Measurements from ENCODE around the gene SUSD4. TPM values are rescaled to one million over a fixed set of nuclear protein-coding genes. Genes with fewer than 3 reads are reported as not detected.

SUSD4 gene
- total RNA-seq, 5 donors from 2014 or later (not counting 1 experiment from before 2014, with no cell fraction given) = 1.3 to 16.7 (median 6.4) TPM

DNA sequence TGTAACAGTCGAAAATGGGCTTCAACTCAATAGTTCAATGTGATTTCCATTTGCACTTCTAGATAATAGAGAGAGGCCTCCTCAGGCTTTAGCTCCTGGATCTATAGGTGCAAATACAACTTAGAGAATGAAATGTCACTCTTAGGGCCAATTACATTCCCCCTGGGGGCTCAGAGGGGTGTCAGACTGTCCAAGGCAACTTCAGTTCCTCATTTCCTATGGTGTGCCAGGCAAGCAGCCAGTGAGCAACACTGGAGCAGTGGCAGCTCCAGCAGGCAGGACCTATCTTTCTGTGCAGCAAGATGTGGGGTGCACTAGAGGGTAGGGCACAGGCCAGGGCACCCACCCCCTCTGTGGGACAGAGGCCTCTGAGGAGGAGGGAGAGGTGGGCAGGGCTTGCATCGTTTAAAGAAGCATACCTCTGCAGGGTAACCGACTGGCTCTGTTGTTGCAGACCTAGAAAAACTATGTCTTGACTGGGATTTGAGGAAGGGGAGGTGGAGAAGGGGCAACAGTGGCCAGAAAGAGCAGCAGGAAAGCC, 97.3 kb downstream of the SUSD4 start:
- H3K27me3 Mint-ChIP-seq = no peaks in the 10 kb centered on the region
- Histone ChIP-seq H3K4me3 (ENCODE audit: control insufficient read depth in 1 of 2, extremely low read depth in 1 of 2, low read length in 1 of 2) (no peak overlapping the region), H3K4me1 (ENCODE audit: control insufficient read depth in 1 of 2, extremely low read depth in 1 of 2, insufficient read depth in 2 of 2, low read length in 2 of 2) (peaks cover 2 to 5% of the 10 kb centered on the region in 2 experiments), H3K36me3 (ENCODE audit: control insufficient read depth in 2 of 2, extremely low read depth in 1 of 2, insufficient read depth in 1 of 2, low read length in 1 of 2) (no peaks in the 10 kb centered on the region), H3K27me3 (replicated peaks in 1 of 2; ENCODE audit: control insufficient read depth in 2 of 2, extremely low read depth in 1 of 2, insufficient read depth in 2 of 2, low read length in 1 of 2) (no peaks in the 10 kb centered on the region), H3K27ac (ENCODE audit: low read length) (no peak overlapping the region), H3K9me3 (no peaks in the 10 kb centered on the region)
- DNase-seq (no peak), ATAC-seq (replicated peaks in 1 of 4) (no peak)
- no peak overlapping the region for H3K4me3 Mint-ChIP-seq
- ChIA-PET CTCF (no interaction called here), POLR2A (interaction anchor here in 1 of 2 donors (0.8 kb wide), 1 partner anchor 12 kb away, joined by 3 read pairs; no protein-coding TSS in a partner anchor)
- WGBS (ENCODE audit: insufficient coverage) = 38% methylated on average over 2 of the region's 3 CpGs
- H3K27ac Mint-ChIP-seq = no peak overlapping the region
- no peaks in the 10 kb centered on the region for H3K9me3 Mint-ChIP-seq
- H3K36me3 Mint-ChIP-seq = peaks cover 11% of the 10 kb centered on the region
- H3K4me1 Mint-ChIP-seq = peaks cover 3 to 21% (median 10%) of the 10 kb centered on the region in 3 donors

DNA sequence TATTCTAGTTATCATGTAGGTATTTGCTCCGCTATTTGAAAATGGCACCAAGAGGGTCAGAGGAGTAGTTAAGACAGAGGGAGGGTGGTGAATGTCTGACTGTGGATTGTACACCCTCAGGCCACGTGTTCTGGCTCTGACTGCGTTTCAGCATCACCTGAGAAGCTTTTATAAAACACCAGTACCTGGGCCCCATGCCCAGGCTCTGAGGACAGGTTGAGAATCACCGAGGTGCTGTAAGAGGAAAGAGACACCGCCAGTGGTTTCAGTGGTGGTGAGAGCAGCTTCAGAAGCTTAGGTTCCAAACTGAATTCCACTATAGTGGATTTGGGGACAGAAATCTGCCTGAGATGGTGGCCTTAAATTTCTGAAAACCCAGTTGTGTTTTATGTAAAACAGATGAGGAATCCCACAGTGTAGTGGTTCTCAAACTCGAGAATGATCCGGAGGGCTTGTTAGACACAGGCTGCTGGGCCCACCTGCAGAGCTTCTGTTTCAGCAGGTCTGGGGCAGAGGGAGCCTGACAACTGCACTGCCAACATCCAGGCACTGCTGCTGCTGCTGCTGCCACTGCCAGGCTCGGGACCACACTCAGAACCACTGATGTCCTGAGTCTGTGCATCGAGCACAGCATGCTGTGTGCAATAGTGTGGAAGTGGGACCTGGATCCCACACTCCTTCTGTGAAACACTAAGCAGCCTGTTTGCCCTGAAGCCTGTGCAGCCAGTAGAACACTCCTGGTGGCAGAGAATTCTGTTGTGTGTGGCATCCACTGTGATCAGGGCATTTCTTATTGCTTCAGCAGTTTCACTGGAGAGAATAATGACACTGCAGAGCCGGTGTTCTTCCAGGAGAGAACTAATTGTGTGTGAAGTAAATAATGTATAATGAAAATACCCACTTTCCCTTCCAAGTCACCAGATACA, 98.7 kb downstream of the SUSD4 start:
- peaks cover 3 to 21% (median 10%) of the 10 kb centered on the region in 3 donors for H3K4me1 Mint-ChIP-seq
- WGBS (ENCODE audit: insufficient coverage) = 57% methylated on average over 6 of the region's 10 CpGs
- H3K27me3 ChIP-seq (replicated peaks in 1 of 2; ENCODE audit: control insufficient read depth in 2 of 2, extremely low read depth in 1 of 2, insufficient read depth in 2 of 2, low read length in 1 of 2) = no peaks in the 10 kb centered on the region
- CTCF ChIA-PET = no interaction called here
- no peak overlapping the region for H3K4me3 Mint-ChIP-seq
- DNase-seq (no peak), ATAC-seq (replicated peaks in 1 of 4) (no peak)
- H3K27me3 Mint-ChIP-seq = no peaks in the 10 kb centered on the region
- no peak overlapping the region for H3K4me3 ChIP-seq (ENCODE audit: control insufficient read depth in 1 of 2, extremely low read depth in 1 of 2, low read length in 1 of 2)
- POLR2A ChIA-PET = no interaction called here
- no peaks in the 10 kb centered on the region for H3K9me3 Mint-ChIP-seq
- no peaks in the 10 kb centered on the region for H3K36me3 ChIP-seq (ENCODE audit: control insufficient read depth in 2 of 2, extremely low read depth in 1 of 2, insufficient read depth in 1 of 2, low read length in 1 of 2)
- no peaks in the 10 kb centered on the region for H3K9me3 ChIP-seq
- peaks cover 11% of the 10 kb centered on the region for H3K36me3 Mint-ChIP-seq
- no peak overlapping the region for H3K27ac Mint-ChIP-seq
- peaks cover 2 to 5% of the 10 kb centered on the region in 2 experiments for H3K4me1 ChIP-seq (ENCODE audit: control insufficient read depth in 1 of 2, extremely low read depth in 1 of 2, insufficient read depth in 2 of 2, low read length in 2 of 2)
- H3K27ac ChIP-seq (ENCODE audit: low read length) = no peak overlapping the region

DNA sequence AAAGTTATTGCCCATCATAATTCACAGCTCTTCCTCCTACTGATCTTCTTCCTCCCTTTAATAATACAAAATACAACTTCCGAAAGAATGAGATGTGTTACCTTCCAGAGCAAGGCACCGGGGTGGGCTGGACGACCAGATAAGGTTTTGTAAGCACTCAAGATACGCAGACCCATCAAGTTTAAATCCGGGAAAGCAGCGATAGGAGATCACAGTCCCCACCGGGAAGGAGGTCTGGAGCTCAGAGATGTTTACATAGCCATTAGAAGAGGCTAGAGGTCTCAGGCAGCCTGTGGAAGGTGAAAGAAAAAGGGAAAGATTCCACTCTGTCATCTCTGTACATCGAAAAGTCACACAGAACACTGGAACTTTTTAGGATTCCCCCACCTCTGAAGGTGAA, 99.4 kb downstream of the SUSD4 start:
- 87% methylated on average over 3 of the region's 8 CpGs for WGBS (ENCODE audit: insufficient coverage)
- peaks cover 2 to 5% of the 10 kb centered on the region in 2 experiments for H3K4me1 ChIP-seq (ENCODE audit: control insufficient read depth in 1 of 2, extremely low read depth in 1 of 2, insufficient read depth in 2 of 2, low read length in 2 of 2)
- Mint-ChIP-seq H3K36me3 (peaks cover 11% of the 10 kb centered on the region), H3K4me1 (peaks cover 3 to 18% (median 10%) of the 10 kb centered on the region in 3 donors), H3K27me3 (no peaks in the 10 kb centered on the region), H3K27ac (no peak overlapping the region), H3K4me3 (no peak overlapping the region), H3K9me3 (no peaks in the 10 kb centered on the region)
- no peak for DNase-seq
- CTCF ChIA-PET = no interaction called here
- no peaks in the 10 kb centered on the region for H3K9me3 ChIP-seq
- no peak overlapping the region for H3K27ac ChIP-seq (ENCODE audit: low read length)
- no peak overlapping the region for H3K4me3 ChIP-seq (ENCODE audit: control insufficient read depth in 1 of 2, extremely low read depth in 1 of 2, low read length in 1 of 2)
- no peaks in the 10 kb centered on the region for H3K36me3 ChIP-seq (ENCODE audit: control insufficient read depth in 2 of 2, extremely low read depth in 1 of 2, insufficient read depth in 1 of 2, low read length in 1 of 2)
- ATAC-seq (replicated peaks in 1 of 4) = no peak
- no peaks in the 10 kb centered on the region for H3K27me3 ChIP-seq (replicated peaks in 1 of 2; ENCODE audit: control insufficient read depth in 2 of 2, extremely low read depth in 1 of 2, insufficient read depth in 2 of 2, low read length in 1 of 2)
- POLR2A ChIA-PET = no interaction called here

- 100% methylated on average over 1 of the region's 3 CpGs for WGBS (ENCODE audit: insufficient coverage)
- no peak overlapping the region for H3K4me3 ChIP-seq (ENCODE audit: control insufficient read depth in 1 of 2, extremely low read depth in 1 of 2, low read length in 1 of 2)
- POLR2A ChIA-PET = no interaction called here
- H3K9me3 ChIP-seq = no peaks in the 10 kb centered on the region
- ATAC-seq (replicated peaks in 1 of 4) (no peak), DNase-seq (no peak)
- Mint-ChIP-seq H3K27me3 (no peaks in the 10 kb centered on the region), H3K9me3 (no peaks in the 10 kb centered on the region), H3K27ac (no peak overlapping the region), H3K4me1 (peaks cover 0 to 6% (median 0%) of the 10 kb centered on the region in 3 donors), H3K4me3 (no peak overlapping the region), H3K36me3 (peaks cover 13% of the 10 kb centered on the region)
- no peaks in the 10 kb centered on the region for H3K27me3 ChIP-seq (replicated peaks in 1 of 2; ENCODE audit: control insufficient read depth in 2 of 2, extremely low read depth in 1 of 2, insufficient read depth in 2 of 2, low read length in 1 of 2)
- no peaks in the 10 kb centered on the region for H3K4me1 ChIP-seq (ENCODE audit: control insufficient read depth in 1 of 2, extremely low read depth in 1 of 2, insufficient read depth in 2 of 2, low read length in 2 of 2)
- no peak overlapping the region for H3K27ac ChIP-seq (ENCODE audit: low read length)
- CTCF ChIA-PET = no interaction called here
- H3K36me3 ChIP-seq (ENCODE audit: control insufficient read depth in 2 of 2, extremely low read depth in 1 of 2, insufficient read depth in 1 of 2, low read length in 1 of 2) = no peaks in the 10 kb centered on the region
Measured at GRCh38 chr1:223261914-223262313, 102.1 kb downstream of the SUSD4 start.

DNA sequence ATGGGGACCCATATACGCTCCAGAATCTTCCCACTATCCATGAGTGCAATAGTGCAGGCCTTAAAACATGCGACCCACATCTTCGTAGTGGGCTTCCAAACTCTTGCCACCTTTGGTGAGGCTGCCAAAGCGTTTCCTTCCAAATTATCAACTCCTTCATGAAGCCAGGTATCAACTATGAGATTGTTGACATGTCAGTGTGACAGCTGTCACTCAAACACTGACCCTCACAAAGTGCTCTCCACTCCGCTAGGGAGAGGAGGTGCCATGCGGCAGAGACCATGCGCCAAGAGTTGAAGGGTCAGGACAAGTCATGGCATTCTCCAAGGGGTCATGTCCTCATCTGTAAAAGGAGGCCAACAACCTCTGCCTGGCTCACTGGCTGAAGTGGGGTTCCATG, 103.3 kb downstream of the SUSD4 start:
- H3K27me3 Mint-ChIP-seq = no peaks in the 10 kb centered on the region
- peaks cover 0 to 6% (median 0%) of the 10 kb centered on the region in 3 donors for H3K4me1 Mint-ChIP-seq
- H3K9me3 ChIP-seq = no peaks in the 10 kb centered on the region

DNA sequence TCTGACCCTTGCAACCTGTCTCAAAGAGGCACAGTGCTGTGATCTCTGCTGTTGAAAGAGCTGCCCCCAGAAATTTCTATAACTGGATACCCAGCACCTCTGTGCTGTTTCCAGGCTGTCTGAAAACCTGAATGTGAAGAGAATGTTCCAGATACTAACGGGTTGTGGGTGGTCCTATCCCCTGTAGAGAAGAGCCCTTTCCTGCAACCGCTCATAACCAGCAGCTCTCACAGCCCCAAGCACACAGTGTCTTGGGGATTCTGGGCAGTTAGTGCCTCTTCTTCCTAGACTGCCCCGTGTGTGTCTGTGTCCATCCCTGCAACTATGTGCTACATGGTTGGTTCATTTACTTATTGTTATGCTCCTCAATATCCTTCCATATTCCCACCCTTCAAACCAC, 104.5 kb downstream of the SUSD4 start:
- H3K36me3 ChIP-seq (ENCODE audit: control insufficient read depth in 2 of 2, extremely low read depth in 1 of 2, insufficient read depth in 1 of 2, low read length in 1 of 2) = no peaks in the 10 kb centered on the region
- no peak overlapping the region for H3K27ac ChIP-seq (ENCODE audit: low read length)
- DNase-seq (no peak), ATAC-seq (replicated peaks in 1 of 4) (no peak)
- no peak overlapping the region for H3K4me3 ChIP-seq (ENCODE audit: control insufficient read depth in 1 of 2, extremely low read depth in 1 of 2, low read length in 1 of 2)
- no peaks in the 10 kb centered on the region for H3K4me1 ChIP-seq (ENCODE audit: control insufficient read depth in 1 of 2, extremely low read depth in 1 of 2, insufficient read depth in 2 of 2, low read length in 2 of 2)
- CTCF ChIA-PET = no interaction called here
- H3K36me3 Mint-ChIP-seq = peaks cover 10% of the 10 kb centered on the region
- H3K27me3 Mint-ChIP-seq = no peaks in the 10 kb centered on the region
- H3K4me1 Mint-ChIP-seq = peaks cover 0 to 1% (median 0%) of the 10 kb centered on the region in 3 donors
- no CpG with 5 or more reads among the region's 3 CpGs for WGBS (ENCODE audit: insufficient coverage)
- H3K27me3 ChIP-seq (replicated peaks in 1 of 2; ENCODE audit: control insufficient read depth in 2 of 2, extremely low read depth in 1 of 2, insufficient read depth in 2 of 2, low read length in 1 of 2) = no peaks in the 10 kb centered on the region
- no peaks in the 10 kb centered on the region for H3K9me3 Mint-ChIP-seq
- POLR2A ChIA-PET = no interaction called here
- H3K4me3 Mint-ChIP-seq = no peak overlapping the region
- no peaks in the 10 kb centered on the region for H3K9me3 ChIP-seq
- no peak overlapping the region for H3K27ac Mint-ChIP-seq

More for the DNA sequence above, 103.3 kb downstream of the SUSD4 start:
- Mint-ChIP-seq H3K27ac (no peak overlapping the region), H3K36me3 (peaks cover 10% of the 10 kb centered on the region), H3K9me3 (no peaks in the 10 kb centered on the region), H3K4me3 (no peak overlapping the region)
- ATAC-seq (replicated peaks in 1 of 4) (no peak), DNase-seq (no peak)
- Histone ChIP-seq H3K36me3 (ENCODE audit: control insufficient read depth in 2 of 2, extremely low read depth in 1 of 2, insufficient read depth in 1 of 2, low read length in 1 of 2) (no peaks in the 10 kb centered on the region), H3K4me3 (ENCODE audit: control insufficient read depth in 1 of 2, extremely low read depth in 1 of 2, low read length in 1 of 2) (no peak overlapping the region), H3K4me1 (ENCODE audit: control insufficient read depth in 1 of 2, extremely low read depth in 1 of 2, insufficient read depth in 2 of 2, low read length in 2 of 2) (no peaks in the 10 kb centered on the region), H3K27me3 (replicated peaks in 1 of 2; ENCODE audit: control insufficient read depth in 2 of 2, extremely low read depth in 1 of 2, insufficient read depth in 2 of 2, low read length in 1 of 2) (no peaks in the 10 kb centered on the region), H3K27ac (ENCODE audit: low read length) (no peak overlapping the region)
- POLR2A ChIA-PET = no interaction called here
- CTCF ChIA-PET = no interaction called here
- 95% methylated on average over 4 of the region's 7 CpGs for WGBS (ENCODE audit: insufficient coverage)
